Right hindlimb (tissue), 1 donor: ENCODE results near the gene TEAD1.

Source experiments
- DNase-seq: peaks from one replicate; pipeline ENCODE4 v3.0.0-alpha.2; 2018

Gene TEAD1

GRCh38 chr11:12715131-12715530 is 40.9 kb downstream of the TEAD1 start:
- no peak for DNase-seq

- no peak for DNase-seq
These were observed 41.7 kb downstream of the TEAD1 start for GRCh38 chr11:12715941-12716340.

- no peak for DNase-seq
These were observed 42.6 kb downstream of the TEAD1 start for GRCh38 chr11:12716816-12717215.

- no peak for DNase-seq
These were observed 43.6 kb downstream of the TEAD1 start for GRCh38 chr11:12717851-12718291.

- no peak for DNase-seq
These were observed 45.0 kb downstream of the TEAD1 start for GRCh38 chr11:12719221-12719620.

GRCh38 chr11:12721816-12722604 is 47.8 kb downstream of the TEAD1 start:
- no peak for DNase-seq

GRCh38 chr11:12723421-12724300 is 49.4 kb downstream of the TEAD1 start:
- DNase-seq: no peak

- DNase-seq: peak; percentile 60
These were observed 50.3 kb downstream of the TEAD1 start for GRCh38 chr11:12724301-12725054.

- DNase-seq: no peak
These were observed 51.0 kb downstream of the TEAD1 start for GRCh38 chr11:12725055-12725862.

GRCh38 chr11:12725863-12726682 is 51.9 kb downstream of the TEAD1 start:
- DNase-seq: no peak

GRCh38 chr11:12727563-12728211 is 53.5 kb downstream of the TEAD1 start:
- no peak for DNase-seq

- no peak for DNase-seq
These were observed 54.2 kb downstream of the TEAD1 start for GRCh38 chr11:12728417-12728816.

- DNase-seq: no peak
These were observed 55.7 kb downstream of the TEAD1 start for GRCh38 chr11:12729941-12730340.

GRCh38 chr11:12731841-12732336 is 57.7 kb downstream of the TEAD1 start:
- no peak for DNase-seq

GRCh38 chr11:12733091-12733490 is 58.9 kb downstream of the TEAD1 start:
- no peak for DNase-seq

- no peak for DNase-seq
These were observed 60.4 kb downstream of the TEAD1 start for GRCh38 chr11:12734625-12735024.

- DNase-seq: no peak
These were observed 61.0 kb downstream of the TEAD1 start for GRCh38 chr11:12735262-12735661.

GRCh38 chr11:12737024-12737423 is 62.8 kb downstream of the TEAD1 start:
- DNase-seq: no peak

GRCh38 chr11:12741671-12742216 is 67.5 kb downstream of the TEAD1 start:
- no peak for DNase-seq

- DNase-seq: no peak
These were observed 69.7 kb downstream of the TEAD1 start for GRCh38 chr11:12743834-12744449.
